Glutamatergic neuron (in vitro differentiated cells): Measurements from ENCODE around the gene TSPAN4. TPM values are rescaled to one million over a fixed set of nuclear protein-coding genes. Genes with fewer than 3 reads are reported as not detected.
A peak's percentile ranks its signal among the peaks of the same experiment; 100 is the strongest.

Experiments
- DNase-seq: peaks from one replicate; pipeline ENCODE4 v3.0.0; 2022
- H3K27ac Mint-ChIP-seq: one replicate; pipeline ENCODE4 v1.8.0; 2020; ENCODE audit warnings: mild to moderate bottlenecking, mixed read lengths, inconsistent platforms; ENCODE audit not compliant: unreplicated experiment
- H3K27me3 Mint-ChIP-seq: one replicate; pipeline ENCODE4 v1.8.0; 2020; ENCODE audit warnings: mild to moderate bottlenecking, moderate library complexity, mixed read lengths, inconsistent platforms; ENCODE audit not compliant: unreplicated experiment
- H3K36me3 Mint-ChIP-seq: one replicate; pipeline ENCODE4 v1.8.0; 2020; ENCODE audit warnings: mild to moderate bottlenecking, mixed read lengths, inconsistent platforms; ENCODE audit not compliant: unreplicated experiment
- H3K4me1 Mint-ChIP-seq: one replicate; pipeline ENCODE4 v1.8.0; 2020; ENCODE audit warnings: mild to moderate bottlenecking, low read depth, mixed read lengths, inconsistent platforms; ENCODE audit not compliant: unreplicated experiment
- H3K4me3 Mint-ChIP-seq: one replicate; pipeline ENCODE4 v1.8.0; 2020; ENCODE audit warnings: mild to moderate bottlenecking, mixed read lengths, inconsistent platforms; ENCODE audit not compliant: unreplicated experiment
- H3K9me3 Mint-ChIP-seq: one replicate; pipeline ENCODE4 v1.8.0; 2020; ENCODE audit warnings: mild to moderate bottlenecking, moderate library complexity, mixed read lengths, inconsistent platforms; ENCODE audit not compliant: unreplicated experiment
- CTCF ChIP-seq: fragments of 200-600 bp; sonication (generic); IDR thresholded peaks from one replicate; pipeline ENCODE4 v1.5.0; 2021; ENCODE audit not compliant: partially characterized antibody, unreplicated experiment
- total RNA-seq: library from RNA; stranded (reverse); fragmentation: NEBNext Ultra II Directional; extraction: Animal tissue kit (Norgen Biotek cat#: 25700); gene quantifications from one replicate; pipeline ENCODE4 v1.2.1, GENCODE V29; 2021; ENCODE audit not compliant: unreplicated experiment

TSPAN4 gene
- total RNA-seq, 1 donor from 2014 or later, result 82.5 TPM

GRCh38 chr11:852762-853161 is 10.1 kb downstream of the TSPAN4 start:
- peaks cover 11% of the 10 kb centered on the region for H3K9me3 Mint-ChIP-seq
- no peak for TF ChIP-seq CTCF
- H3K27ac Mint-ChIP-seq, result no peak overlapping the region
- DNase-seq, result no peak
- peaks cover 13% of the 10 kb centered on the region for H3K4me1 Mint-ChIP-seq
- peaks cover 12% of the 10 kb centered on the region for H3K27me3 Mint-ChIP-seq
- no peak overlapping the region for H3K4me3 Mint-ChIP-seq
- no peaks in the 10 kb centered on the region for H3K36me3 Mint-ChIP-seq

GRCh38 chr11:853682-854448 is 11.2 kb downstream of the TSPAN4 start:
- H3K27ac Mint-ChIP-seq, result no peak overlapping the region
- DNase-seq, result no peak
- no peak overlapping the region for H3K4me3 Mint-ChIP-seq
- H3K27me3 Mint-ChIP-seq, result peaks cover 15% of the 10 kb centered on the region
- peaks cover 20% of the 10 kb centered on the region for H3K4me1 Mint-ChIP-seq
- H3K36me3 Mint-ChIP-seq, result no peaks in the 10 kb centered on the region
- no peak for TF ChIP-seq CTCF
- H3K9me3 Mint-ChIP-seq, result peaks cover 11% of the 10 kb centered on the region

GRCh38 chr11:854601-855329 is 12.1 kb downstream of the TSPAN4 start:
- Mint-ChIP-seq H3K9me3 (peaks cover 14% of the 10 kb centered on the region), H3K27me3 (peaks cover 18% of the 10 kb centered on the region), H3K4me1 (peaks cover 22% of the 10 kb centered on the region), H3K4me3 (no peak overlapping the region), H3K27ac (peak overlapping the region; percentile 55), H3K36me3 (no peaks in the 10 kb centered on the region)
- no peak for DNase-seq
- no peak for TF ChIP-seq CTCF

GRCh38 chr11:855330-855674 is 12.7 kb downstream of the TSPAN4 start:
- TF ChIP-seq CTCF, result no peak
- H3K4me1 Mint-ChIP-seq, result peaks cover 22% of the 10 kb centered on the region
- H3K36me3 Mint-ChIP-seq, result no peaks in the 10 kb centered on the region
- DNase-seq, result no peak
- H3K27ac Mint-ChIP-seq, result peak overlapping the region; percentile 55
- peak overlapping the region; percentile 38 for H3K4me3 Mint-ChIP-seq
- peaks cover 14% of the 10 kb centered on the region for H3K9me3 Mint-ChIP-seq
- H3K27me3 Mint-ChIP-seq, result peaks cover 18% of the 10 kb centered on the region

- H3K9me3 Mint-ChIP-seq, result peaks cover 14% of the 10 kb centered on the region
- DNase-seq, result no peak
- no peak overlapping the region for H3K4me3 Mint-ChIP-seq
- peaks cover 18% of the 10 kb centered on the region for H3K27me3 Mint-ChIP-seq
- peaks cover 22% of the 10 kb centered on the region for H3K4me1 Mint-ChIP-seq
- peak overlapping the region; percentile 98 for H3K27ac Mint-ChIP-seq
- no peaks in the 10 kb centered on the region for H3K36me3 Mint-ChIP-seq
- TF ChIP-seq CTCF, result no peak
Measured at GRCh38 chr11:855796-856195, 13.1 kb downstream of the TSPAN4 start.
